GM23248 (cell line): Measurements from ENCODE around the gene SERINC3. TPM values are rescaled to one million over a fixed set of nuclear protein-coding genes. Genes with fewer than 3 reads are reported as not detected.

Experiments used
- DNase-seq: peaks from one replicate; pipeline ENCODE4 v3.0.0-alpha.2; 2015
- H2AFZ ChIP-seq: fragments of 200-600 bp; sonication (generic); 2 replicates; pipeline ENCODE4 v1.6.1; 2016; ENCODE audit warnings: antibody characterized with exemption
- H3F3A ChIP-seq: fragments of 200-600 bp; sonication (generic); 2 replicates; pipeline ENCODE4 v1.6.1; 2016; ENCODE audit warnings: mild to moderate bottlenecking, antibody characterized with exemption, mixed run types; ENCODE audit not compliant: insufficient read depth
- H3K27ac ChIP-seq: fragments of 200-600 bp; sonication (generic); 2 replicates; pipeline ENCODE4 v1.5.1; 2016; ENCODE audit warnings: mild to moderate bottlenecking
- H3K27me3 ChIP-seq: fragments of 200-600 bp; sonication (generic); replicated peaks from 2 replicates; pipeline ENCODE4 v1.6.1; 2016; ENCODE audit warnings: mild to moderate bottlenecking; ENCODE audit not compliant: insufficient read depth
- H3K36me3 ChIP-seq: fragments of 200-600 bp; sonication (generic); 2 replicates; pipeline ENCODE4 v1.6.1; 2016; ENCODE audit warnings: low read depth, mild to moderate bottlenecking
- H3K4me1 ChIP-seq: fragments of 200-600 bp; sonication (generic); 2 replicates; pipeline ENCODE4 v1.6.1; 2016; ENCODE audit warnings: mild to moderate bottlenecking; ENCODE audit not compliant: insufficient read depth
- H3K4me2 ChIP-seq: fragments of 200-600 bp; sonication (generic); one replicate; pipeline ENCODE4 v1.6.1; 2016; ENCODE audit warnings: mild to moderate bottlenecking; ENCODE audit not compliant: unreplicated experiment
- H3K4me3 ChIP-seq: fragments of 200-600 bp; sonication (generic); 2 replicates; pipeline ENCODE4 v1.5.1; 2016; ENCODE audit warnings: mild to moderate bottlenecking
- H3K79me2 ChIP-seq: fragments of 200-600 bp; sonication (generic); 2 replicates; pipeline ENCODE4 v1.6.1; 2016; ENCODE audit warnings: mild to moderate bottlenecking; ENCODE audit not compliant: insufficient read depth
- H3K9ac ChIP-seq: fragments of 200-600 bp; sonication (generic); 2 replicates; pipeline ENCODE4 v1.6.1; 2016; ENCODE audit warnings: mild to moderate bottlenecking
- H3K9me2 ChIP-seq: fragments of 200-600 bp; sonication (generic); 2 replicates; pipeline ENCODE4 v1.6.1; 2016; ENCODE audit warnings: mixed run types, mild to moderate bottlenecking, moderate library complexity; ENCODE audit not compliant: insufficient read depth
- H3K9me3 ChIP-seq: fragments of 200-600 bp; sonication (generic); one replicate; pipeline ENCODE4 v1.6.1; 2017; ENCODE audit warnings: low read depth
- H4K20me1 ChIP-seq: fragments of 200-600 bp; sonication (generic); 2 replicates; pipeline ENCODE4 v1.6.0; 2016; ENCODE audit not compliant: insufficient read depth
- EZH2 ChIP-seq: fragments of 200-600 bp; sonication (generic); IDR thresholded peaks from 2 replicates; pipeline ENCODE4 v1.6.1; 2018; ENCODE audit warnings: antibody characterized with exemption, mild to moderate bottlenecking; ENCODE audit not compliant: insufficient read depth, poor library complexity, severe bottlenecking
- EZH2phosphoT487 ChIP-seq: fragments of 200-600 bp; sonication (generic); IDR thresholded peaks from 2 replicates; pipeline ENCODE4 v1.6.1; 2018; ENCODE audit warnings: antibody characterized with exemption, moderate library complexity, mild to moderate bottlenecking, low read depth; ENCODE audit not compliant: insufficient read depth
- WGBS, 2 experiments: methylation state at CpG; one replicate each; pipeline ENCODE4 v1.1.6; 2015 to 2017; ENCODE audit warnings: low lambda C conversion rate in 2 of 2, low coverage in 1 of 2; ENCODE audit errors: missing lambda C conversion rate in 2 of 2; 5-methylcytosine and 5-hydroxymethylcytosine counted together
- in situ Hi-C: fragments of 300-500 bp; cut with MboI; formaldehyde crosslinking; loops from 2 replicates; pipeline ENCODE4 v1.15.0; 2020
- polyA plus RNA-seq: library from polyadenylated mRNA; unstranded; fragments of >200 nt; fragmentation: Nextera tagmentation; extraction: Ambion mirVana; gene quantifications from 2 replicates; pipeline ENCODE4 v1.2.1, GENCODE V29; 2016
- total RNA-seq: library from RNA; depleted of rRNA; stranded (reverse); fragments of >200 nt; shearing (Covaris generic); gene quantifications from 2 replicates; pipeline ENCODE4 v1.2.3, GENCODE V29; 2014

The SERINC3 gene
- total and polyA plus RNA-seq, 2 experiments from 2014 or later: 141 to 194 TPM

DNA sequence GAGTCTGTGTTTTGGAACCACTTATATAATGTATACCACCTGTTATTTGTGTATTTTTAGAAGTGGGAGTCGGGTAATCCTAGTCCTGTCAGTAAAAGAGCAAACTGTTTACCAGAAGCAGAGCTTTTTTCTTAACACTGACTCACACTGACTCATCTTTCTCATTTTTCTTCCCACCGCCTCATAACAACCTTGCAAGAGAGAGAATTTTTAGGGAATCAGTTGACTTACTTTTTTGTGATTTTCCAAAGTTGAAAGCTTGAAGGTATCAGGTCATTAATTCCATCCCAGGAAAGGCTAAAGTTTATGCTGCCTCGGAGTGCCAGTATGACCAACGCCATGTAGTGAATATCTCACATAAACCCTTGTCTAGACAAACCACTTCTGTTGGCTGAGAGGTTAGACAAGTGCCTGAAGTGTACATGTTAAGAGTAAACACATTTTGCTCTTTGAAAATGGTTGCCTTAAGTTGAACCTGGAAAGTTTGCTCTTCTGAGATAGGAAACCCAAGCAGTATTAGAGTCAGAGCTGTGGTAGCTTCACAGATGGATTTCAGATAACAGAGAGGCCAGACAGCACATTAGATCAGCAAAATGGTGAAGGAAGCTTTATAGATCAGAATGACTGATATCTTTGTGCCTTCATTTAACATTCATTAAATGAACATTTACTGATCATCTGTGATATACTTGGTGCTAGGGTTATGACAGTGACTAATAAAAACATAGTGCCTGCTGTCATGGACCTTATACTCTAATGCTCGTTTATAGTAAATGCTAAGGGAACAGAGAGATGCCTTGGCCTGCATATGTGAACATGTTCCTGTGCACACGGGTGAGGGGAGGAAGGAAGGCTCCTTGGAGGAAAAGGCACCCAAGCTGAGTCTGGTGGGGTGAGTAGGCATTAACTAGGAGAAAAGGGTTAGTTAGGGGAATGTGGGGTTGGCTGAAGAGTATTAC, 31.4 kb upstream of the SERINC3 start:
- in situ Hi-C loops: no loop called here
- peak; percentile 82 for DNase-seq
- Histone ChIP-seq H3K4me1 (peaks cover 32% of the 10 kb centered on the region), H3K27me3 (no peaks in the 10 kb centered on the region), H2AFZ (peak overlapping the region; percentile 7; the same call in 1 of the 2 replicates), H3K36me3 (no peaks in the 10 kb centered on the region), H4K20me1 (no peaks in the 10 kb centered on the region), H3K9me2 (no peaks in the 10 kb centered on the region), H3K27ac (peak overlapping the region; percentile 67), H3K4me2 (peak overlapping the region; percentile 35), H3K4me3 (peak overlapping the region; percentile 12; the same call in 1 of the 2 replicates), H3K79me2 (peaks cover 27% of the 10 kb centered on the region), H3K9ac (peak overlapping the region; percentile 45), H3K9me3 (no peaks in the 10 kb centered on the region), H3F3A (peaks cover 32% of the 10 kb centered on the region)
- 16 to 18% methylated on average over 6 of the region's 6 CpGs for WGBS, 2 experiments
- TF ChIP-seq EZH2 (no peak), EZH2phosphoT487 (no peak)

DNA sequence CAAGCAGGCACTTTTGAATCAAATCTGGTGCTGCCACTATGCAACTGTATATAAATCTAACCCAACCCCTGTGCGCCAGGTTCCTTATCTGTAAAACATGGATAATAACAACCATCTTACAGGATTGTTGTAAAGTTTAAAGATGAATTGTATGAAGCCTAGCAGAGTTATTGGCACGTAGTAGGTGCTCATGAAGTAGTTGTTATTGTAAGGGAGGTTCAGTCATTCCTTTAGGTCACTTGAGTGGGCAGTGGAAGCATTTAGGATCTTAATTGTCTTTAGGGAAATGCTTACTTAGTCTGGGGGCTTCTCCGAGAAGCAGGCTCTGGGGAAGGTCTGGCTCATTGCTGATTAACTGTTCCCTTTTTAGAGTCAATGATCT, 30.7 kb upstream of the SERINC3 start:
- DNase-seq: no peak
- H3K36me3 ChIP-seq: no peaks in the 10 kb centered on the region
- H3K4me1 ChIP-seq: peaks cover 36% of the 10 kb centered on the region
- WGBS, 2 experiments: 24 to 28% methylated on average over 3 of the region's 3 CpGs
- no peaks in the 10 kb centered on the region for H3K9me2 ChIP-seq
- peak overlapping the region; percentile 12; the same call in 1 of the 2 replicates for H3K4me3 ChIP-seq
- no peak overlapping the region for H2AFZ ChIP-seq
- no peaks in the 10 kb centered on the region for H4K20me1 ChIP-seq
- H3F3A ChIP-seq: peaks cover 34% of the 10 kb centered on the region
- in situ Hi-C loops: no loop called here
- peaks cover 28% of the 10 kb centered on the region for H3K79me2 ChIP-seq
- H3K9me3 ChIP-seq: no peaks in the 10 kb centered on the region
- H3K9ac ChIP-seq: peak overlapping the region; percentile 45
- peak overlapping the region; percentile 67 for H3K27ac ChIP-seq
- no peaks in the 10 kb centered on the region for H3K27me3 ChIP-seq
- TF ChIP-seq EZH2phosphoT487: no peak
- TF ChIP-seq EZH2: no peak
- peak overlapping the region; percentile 35 for H3K4me2 ChIP-seq

DNA sequence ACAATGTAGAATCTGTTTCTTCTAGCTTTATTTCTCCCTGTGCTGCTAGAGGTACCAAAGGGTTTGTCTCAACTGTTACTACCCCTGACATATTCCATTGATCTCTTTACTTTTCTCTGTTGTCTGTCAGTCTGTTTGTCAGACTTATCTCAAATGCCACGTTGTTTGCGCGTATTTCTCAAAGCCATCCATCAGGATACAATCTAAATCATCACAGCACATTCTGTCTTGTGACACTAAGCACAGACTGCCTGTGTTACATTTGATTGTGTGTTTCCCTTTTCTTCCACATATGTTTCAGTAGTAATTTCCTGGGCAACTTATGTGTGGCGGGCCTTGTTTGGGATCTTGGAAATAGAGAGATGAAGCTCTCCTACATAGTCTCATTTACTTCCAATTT, 30.2 kb upstream of the SERINC3 start:
- Histone ChIP-seq H3K27ac (peak overlapping the region; percentile 67; the same call in 1 of the 2 replicates), H3K4me2 (no peak overlapping the region), H3K9ac (peak overlapping the region; percentile 45; the same call in 1 of the 2 replicates), H3K4me3 (no peak overlapping the region), H2AFZ (no peak overlapping the region), H3K27me3 (no peaks in the 10 kb centered on the region), H3K9me2 (no peaks in the 10 kb centered on the region), H3K79me2 (peaks cover 33% of the 10 kb centered on the region), H3F3A (peaks cover 34% of the 10 kb centered on the region), H3K9me3 (no peaks in the 10 kb centered on the region), H4K20me1 (no peaks in the 10 kb centered on the region), H3K4me1 (peaks cover 36% of the 10 kb centered on the region), H3K36me3 (no peaks in the 10 kb centered on the region)
- in situ Hi-C loops: no loop called here
- TF ChIP-seq EZH2phosphoT487 (no peak), EZH2 (no peak)
- WGBS, 2 experiments: 78 to 83% methylated on average over 4 of the region's 4 CpGs
- DNase-seq: no peak

DNA sequence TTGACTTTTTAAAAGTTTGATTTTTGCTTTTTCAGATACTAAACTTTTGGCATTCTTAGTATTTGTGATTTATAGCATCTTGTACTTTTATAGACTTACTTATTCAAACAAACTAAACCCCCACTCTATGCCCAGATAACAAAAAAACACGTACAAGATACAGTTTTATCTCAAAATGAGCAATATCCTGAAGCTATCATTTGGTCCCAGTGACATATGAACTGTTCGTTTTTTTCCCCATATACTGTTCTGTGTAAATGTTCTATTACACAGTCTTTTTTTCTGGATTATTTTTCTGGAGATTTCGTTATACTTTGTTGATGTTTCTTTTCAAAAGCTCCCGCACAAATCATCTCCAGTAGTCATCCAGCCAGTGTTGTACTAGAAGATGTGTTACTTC, 27.3 kb upstream of the SERINC3 start:
- H3K4me3 ChIP-seq: no peak overlapping the region
- H3K27ac ChIP-seq: peak overlapping the region; percentile 40; the same call in 1 of the 2 replicates
- in situ Hi-C loops: no loop called here

More for the DNA sequence above, 27.3 kb upstream of the SERINC3 start:
- no peaks in the 10 kb centered on the region for H3K36me3 ChIP-seq
- H3K9me3 ChIP-seq: no peaks in the 10 kb centered on the region
- H3F3A ChIP-seq: peaks cover 34% of the 10 kb centered on the region
- H2AFZ ChIP-seq: peak overlapping the region; percentile 51; the same call in 1 of the 2 replicates
- no peaks in the 10 kb centered on the region for H4K20me1 ChIP-seq
- H3K79me2 ChIP-seq: peaks cover 31% of the 10 kb centered on the region; the same call in 1 of the 2 replicates
- H3K9ac ChIP-seq: peak overlapping the region; percentile 33; the same call in 1 of the 2 replicates
- TF ChIP-seq EZH2phosphoT487 (no peak), EZH2 (no peak)
- no peaks in the 10 kb centered on the region for H3K27me3 ChIP-seq
- H3K4me2 ChIP-seq: peak overlapping the region; percentile 69
- H3K9me2 ChIP-seq: no peaks in the 10 kb centered on the region
- H3K4me1 ChIP-seq: peaks cover 36% of the 10 kb centered on the region
- DNase-seq: no peak
- WGBS, 2 experiments: 15 to 27% methylated on average over 4 of the region's 4 CpGs
